Smooth muscle cell (in vitro differentiated cells): ENCODE measurements around the gene LDLR. TPM values are rescaled to one million over a fixed set of nuclear protein-coding genes. Genes with fewer than 3 reads are reported as not detected.
"Not testable (repeated sequence)": the region's sequence is repeated elsewhere in the genome, so short reads cannot be mapped to it uniquely, and the experiment has no call there.

Experiments used
- DNase-seq: peaks from one replicate; lab custom pipeline; 2025; ENCODE audit not compliant: unreplicated experiment; lab: John Stamatoyannopoulos, UW
- H2AFZ ChIP-seq: fragments of 200-600 bp; sonication (generic); 2 replicates; pipeline ENCODE4 v1.6.0; 2016; ENCODE audit warnings: antibody characterized with exemption, low read depth, mild to moderate bottlenecking
- H3F3A ChIP-seq: fragments of 200-600 bp; sonication (generic); 2 replicates; pipeline ENCODE4 v1.6.0; 2017; ENCODE audit warnings: antibody characterized with exemption, low read depth
- H3K27ac ChIP-seq: fragments of 200-600 bp; sonication (generic); 2 replicates; pipeline ENCODE4 v1.5.1; 2016; ENCODE audit warnings: low read depth, mild to moderate bottlenecking
- H3K27me3 ChIP-seq: fragments of 200-600 bp; sonication (generic); 2 replicates; pipeline ENCODE4 v1.6.1; 2016; ENCODE audit warnings: low read depth, mild to moderate bottlenecking
- H3K36me3 ChIP-seq: fragments of 200-600 bp; sonication (generic); 2 replicates; pipeline ENCODE4 v1.5.1; 2016; ENCODE audit warnings: low read depth
- H3K4me1 ChIP-seq: fragments of 200-600 bp; sonication (generic); 2 replicates; pipeline ENCODE4 v1.5.1; 2016; ENCODE audit warnings: low read depth
- H3K4me2 ChIP-seq: fragments of 200-600 bp; sonication (generic); 2 replicates; pipeline ENCODE4 v1.6.0; 2016; ENCODE audit warnings: mild to moderate bottlenecking
- H3K4me3 ChIP-seq: fragments of 200-600 bp; sonication (generic); 2 replicates; pipeline ENCODE4 v1.5.1; 2016; ENCODE audit warnings: mild to moderate bottlenecking
- H3K79me2 ChIP-seq: fragments of 200-600 bp; sonication (generic); 2 replicates; pipeline ENCODE4 v1.6.0; 2016; ENCODE audit warnings: low read depth, mild to moderate bottlenecking
- H3K9ac ChIP-seq: fragments of 200-600 bp; sonication (generic); 2 replicates; pipeline ENCODE4 v1.6.0; 2016; ENCODE audit warnings: low read depth
- H3K9me3 ChIP-seq: fragments of 200-600 bp; sonication (generic); replicated peaks from 2 replicates; pipeline ENCODE4 v1.5.1; 2016; ENCODE audit warnings: low read depth
- H4K20me1 ChIP-seq: fragments of 200-600 bp; sonication (generic); 2 replicates; pipeline ENCODE4 v1.6.0; 2016; ENCODE audit warnings: low read depth
- CTCF ChIP-seq: fragments of 200-600 bp; sonication (generic); IDR thresholded peaks from 2 replicates; pipeline ENCODE4 v1.5.1; 2017; ENCODE audit warnings: borderline replicate concordance, mild to moderate bottlenecking, antibody characterized with exemption; ENCODE audit not compliant: insufficient read depth, poor library complexity, severe bottlenecking
- WGBS: methylation state at CpG from one replicate; pipeline ENCODE4 v1.1.7; 2016; ENCODE audit warnings: low lambda C conversion rate; 5-methylcytosine and 5-hydroxymethylcytosine counted together
- polyA plus RNA-seq: library from polyadenylated mRNA; unstranded; fragments of >200 nt; fragmentation: Nextera tagmentation; extraction: Ambion mirVana; gene quantifications from 2 replicates; pipeline ENCODE4 v1.2.1, GENCODE V29; 2016
- total RNA-seq: library from RNA; depleted of rRNA; stranded (reverse); fragments of >200 nt; gene quantifications from 2 replicates; pipeline ENCODE4 v1.2.3, GENCODE V29; 2014

The LDLR gene
- total and polyA plus RNA-seq, 2 experiments from 2014 or later = 115 to 164 TPM

GRCh38 chr19:11155373-11156120 is 66.3 kb downstream of the LDLR start, which contains the start of gene SPC24:
SPC24 (minus strand) TSS chr19:11155782; CDS start chr19:11155776, 6 bp downstream.
- peak within 1 kb of the TSS; percentile 13 for H3K9ac ChIP-seq
- H3F3A ChIP-seq = no peaks in the 10 kb centered on the region
- no peaks in the 10 kb centered on the region for H3K27me3 ChIP-seq
- H3K4me1 ChIP-seq = peaks cover 7% of the 10 kb centered on the region
- DNase-seq = peak; percentile 70
- peaks cover 20% of the 10 kb centered on the region for H3K79me2 ChIP-seq
- H2AFZ ChIP-seq = peak within 1 kb of the TSS; percentile 71
- H3K9me3 ChIP-seq = no peaks in the 10 kb centered on the region
- H4K20me1 ChIP-seq = no peaks in the 10 kb centered on the region
- H3K36me3 ChIP-seq = no peaks in the 10 kb centered on the region
- H3K4me3 ChIP-seq = peak within 1 kb of the TSS; percentile 70
- no peak for TF ChIP-seq CTCF
- peak within 1 kb of the TSS; percentile 91 for H3K4me2 ChIP-seq
- no peak within 1 kb of the TSS for H3K27ac ChIP-seq
- under 1% methylated on average over 41 of the region's 50 CpGs for WGBS

- H3K79me2 ChIP-seq = peaks cover 7% of the 10 kb centered on the region
- H3K4me1 ChIP-seq = peaks cover 4% of the 10 kb centered on the region
- H4K20me1 ChIP-seq = no peaks in the 10 kb centered on the region
- no peaks in the 10 kb centered on the region for H3K27me3 ChIP-seq
- TF ChIP-seq CTCF = no peak
- H3K9ac ChIP-seq = no peak overlapping the region
- peak overlapping the region; percentile 41 for H3K27ac ChIP-seq
- WGBS = 51% methylated on average over 16 of the region's 16 CpGs
- no peaks in the 10 kb centered on the region for H3K36me3 ChIP-seq
- no peaks in the 10 kb centered on the region for H3F3A ChIP-seq
- H2AFZ ChIP-seq = no peak overlapping the region
- H3K4me2 ChIP-seq = peak overlapping the region; percentile 56
- no peak overlapping the region for H3K4me3 ChIP-seq
- no peak for DNase-seq
- no peaks in the 10 kb centered on the region for H3K9me3 ChIP-seq
Observed at GRCh38 chr19:11159598-11160439, 70.6 kb downstream of the LDLR start.

- H3K9me3 ChIP-seq, H3K4me1 ChIP-seq, H3K79me2 ChIP-seq, H3K9ac ChIP-seq, H4K20me1 ChIP-seq, H3K27me3 ChIP-seq, DNase-seq, H2AFZ ChIP-seq, H3K36me3 ChIP-seq, H3K4me3 ChIP-seq, H3F3A ChIP-seq: not testable (repeated sequence)
- Histone ChIP-seq H3K4me2 (peak overlapping the region; percentile 56), H3K27ac (peak overlapping the region; percentile 41)
- 98% methylated on average over 2 of the region's 2 CpGs for WGBS
Observed at GRCh38 chr19:11160440-11160768, 71.1 kb downstream of the LDLR start.

- DNase-seq = no peak
Observed at GRCh38 chr19:11164296-11164695, 75.0 kb downstream of the LDLR start.

More at GRCh38 chr19:11164296-11164695, 75.0 kb downstream of the LDLR start:
- Histone ChIP-seq H3K27ac (no peak overlapping the region), H3K36me3 (peaks cover 8% of the 10 kb centered on the region), H3K79me2 (no peaks in the 10 kb centered on the region), H2AFZ (no peak overlapping the region), H3K27me3 (no peaks in the 10 kb centered on the region), H3K4me2 (no peak overlapping the region), H3K4me3 (no peak overlapping the region), H3K4me1 (no peaks in the 10 kb centered on the region), H3K9me3 (no peaks in the 10 kb centered on the region), H3F3A (peaks cover 4% of the 10 kb centered on the region), H3K9ac (no peak overlapping the region), H4K20me1 (no peaks in the 10 kb centered on the region)
- 94% methylated on average over 11 of the region's 11 CpGs for WGBS
- TF ChIP-seq CTCF = no peak
